Spleen (tissue), 11 donors: Measurements from ENCODE around the gene CFAP45. TPM values are rescaled to one million over a fixed set of nuclear protein-coding genes. Genes with fewer than 3 reads are reported as not detected.

Experiments
- DNase-seq: peaks from one replicate; pipeline ENCODE4 v3.0.0-alpha.2; 2020
- H3K27ac ChIP-seq, 8 donors: fragments of 200-600 bp; sonication (generic) in 7 of 8; 1 replicate in 4 of 8; 2 replicates in 4 of 8; pipeline versions ENCODE4 v1.5.0 to v1.8.0; 2016 to 2021; ENCODE audit warnings: inconsistent platforms in 4 of 8, mild to moderate bottlenecking in 4 of 8, moderate library complexity in 1 of 8
- H3K27me3 ChIP-seq, 7 donors: fragments of 200-600 bp; sonication (generic) in 6 of 7; replicated peaks in 1 of 7; 1 replicate in 4 of 7; 2 replicates in 3 of 7; pipeline versions ENCODE4 v1.5.0 to v1.8.0; 2016 to 2021; ENCODE audit warnings: inconsistent platforms in 3 of 7, mild to moderate bottlenecking in 1 of 7
- H3K36me3 ChIP-seq, 6 donors: fragments of 200-600 bp; sonication (generic) in 5 of 6; 1 replicate in 4 of 6; 2 replicates in 2 of 6; pipeline versions ENCODE4 v1.5.0 to v1.8.0; 2016 to 2021; ENCODE audit warnings: inconsistent platforms in 2 of 6
- H3K4me1 ChIP-seq, 6 donors: fragments of 200-600 bp; sonication (generic) in 5 of 6; 1 replicate in 3 of 6; 2 replicates in 3 of 6; pipeline versions ENCODE4 v1.5.0 to v1.8.0; 2016 to 2021; ENCODE audit warnings: inconsistent platforms in 3 of 6
- H3K4me3 ChIP-seq, 8 donors: fragments of 200-600 bp; sonication (generic) in 7 of 8; 1 replicate in 4 of 8; 2 replicates in 4 of 8; pipeline versions ENCODE4 v1.5.0 to v1.8.0; 2016 to 2021; ENCODE audit warnings: inconsistent platforms in 4 of 8, mild to moderate bottlenecking in 4 of 8, moderate library complexity in 2 of 8
- H3K9me3 ChIP-seq, 8 donors: fragments of 200-600 bp; sonication (generic) in 7 of 8; 1 replicate in 4 of 8; 2 replicates in 4 of 8; pipeline versions ENCODE4 v1.5.0 to v1.8.0; 2016 to 2021; ENCODE audit warnings: inconsistent platforms in 4 of 8
- CTCF ChIP-seq, 11 experiments: fragments of 200-600 bp in 7 of 11; fragments of 450-650 bp in 4 of 11; sonication (generic) in 4 of 11; IDR thresholded peaks in 8 of 11; conservative IDR thresholded peaks in 3 of 11; 1 replicate in 7 of 11; 2 replicates in 4 of 11; pipeline versions ENCODE4 v1.4.0 to v1.8.0; 2016 to 2021; ENCODE audit warnings: antibody characterized with exemption in 11 of 11, inconsistent platforms in 4 of 11, mild to moderate bottlenecking in 1 of 11
- POLR2A ChIP-seq, 3 donors: fragments of 450-650 bp; IDR thresholded peaks; one replicate each; pipeline ENCODE4 v1.5.1; 2017; ENCODE audit warnings: antibody characterized with exemption in 3 of 3, mild to moderate bottlenecking in 1 of 3
- POLR2AphosphoS5 ChIP-seq, 3 donors: sonication (generic); formaldehyde crosslinking; IDR thresholded peaks; one replicate each; pipeline ENCODE4 v1.5.1; 2017; ENCODE audit warnings: antibody characterized with exemption in 3 of 3
- WGBS, 5 donors: extraction: QIAGEN DNeasy Blood & Tissue Kit in 3 of 5; methylation state at CpG; one replicate each; pipeline versions ENCODE4 v1.1.5 to v1.1.7; 2013 to 2018; 5-methylcytosine and 5-hydroxymethylcytosine counted together
- intact Hi-C: fragments of 100-400 bp; cut with DNase I; formaldehyde crosslinking; loops from one replicate; pipeline ENCODE4 v1.15.0; 2023; ENCODE audit warnings: low total_unique reads
- polyA plus RNA-seq, 3 donors: library from polyadenylated mRNA; stranded (reverse); fragments of 200-250 nt; gene quantifications; one replicate each; pipeline ENCODE4 v1.2.1, GENCODE V29; 2013
- total RNA-seq, 7 donors: library from RNA; depleted of rRNA in 3 of 7; stranded (reverse); fragments of >200 nt in 3 of 7; fragmentation: NEBNext Ultra II Directional in 4 of 7; extraction: Animal tissue kit (Norgen Biotek cat#: 25700) in 4 of 7; gene quantifications; one replicate each; pipeline versions ENCODE4 v1.1.0 to v1.2.1, GENCODE V29; 2016 to 2021
- donor health status: healthy with polysubstance abuse.
- donor health status: DM: no; HTN: no; CAD: no; lungs with moderate emphysema.
- donor health status: DM: no; HTN: no; CAD: no.
- donor health status: Bipolar disorder and iron deficiency.
- donor health status: healthy.
- donor health status: DM: no; HTN: no; CAD: no.
- donor health status: DM: yes; HTN: yes; CAD: no.

The CFAP45 gene
- total and polyA plus RNA-seq, 10 donors: 0.58 to 3.0 (median 1.9) TPM

- no peak overlapping the region for H3K4me3 ChIP-seq
- H3K27ac ChIP-seq: no peak overlapping the region
- peaks cover 0 to 4% (median 0%) of the 10 kb centered on the region in 6 donors for H3K36me3 ChIP-seq
- WGBS, 5 donors: 88 to 97% (median 90%) methylated on average over 4 to 6 of the region's 6 CpGs
- DNase-seq: no peak
- H3K9me3 ChIP-seq: no peaks in the 10 kb centered on the region
- intact Hi-C loops: no loop called here
- peaks cover 6 to 32% (median 25%) of the 10 kb centered on the region in 6 donors for H3K4me1 ChIP-seq
- TF ChIP-seq CTCF (IDR thresholded peaks at IDR 0.05 in 8 of 11, conservative IDR thresholded peaks at IDR 0.05 in 3 of 11) (no peak), POLR2A (IDR thresholded peaks at IDR 0.05) (no peak), POLR2AphosphoS5 (IDR thresholded peaks at IDR 0.05) (no peak)
- peaks cover 0 to 19% (median 0%) of the 10 kb centered on the region in 7 donors for H3K27me3 ChIP-seq
These were observed 42.1 kb downstream of the CFAP45 start for GRCh38 chr1:159857889-159858288.

- peaks cover 0 to 19% (median 0%) of the 10 kb centered on the region in 7 donors for H3K27me3 ChIP-seq
- H3K4me1 ChIP-seq: peaks cover 6 to 38% (median 26%) of the 10 kb centered on the region in 6 donors
- no peak overlapping the region for H3K4me3 ChIP-seq
- WGBS, 5 donors: 94 to 100% (median 95%) methylated on average over 1 of the region's 1 CpG
- H3K27ac ChIP-seq: no peak overlapping the region
- TF ChIP-seq POLR2A (IDR thresholded peaks at IDR 0.05): no peak
- no peak for TF ChIP-seq CTCF (IDR thresholded peaks at IDR 0.05 in 8 of 11, conservative IDR thresholded peaks at IDR 0.05 in 3 of 11)
- TF ChIP-seq POLR2AphosphoS5 (IDR thresholded peaks at IDR 0.05): no peak
- H3K9me3 ChIP-seq: no peaks in the 10 kb centered on the region
- intact Hi-C loops: no loop called here
- no peak for DNase-seq
- H3K36me3 ChIP-seq: peaks cover 0 to 4% (median 0%) of the 10 kb centered on the region in 6 donors
These were observed 43.4 kb downstream of the CFAP45 start for GRCh38 chr1:159856576-159856975.

GRCh38 chr1:159855709-159856108 is 44.3 kb downstream of the CFAP45 start:
- no peaks in the 10 kb centered on the region for H3K9me3 ChIP-seq
- DNase-seq: no peak
- H3K27me3 ChIP-seq: peaks cover 0 to 19% (median 0%) of the 10 kb centered on the region in 7 donors
- 91 to 95% (median 92%) methylated on average over 26 to 34 of the region's 34 CpGs for WGBS, 5 donors
- H3K36me3 ChIP-seq: no peaks in the 10 kb centered on the region
- peaks cover 6 to 41% (median 28%) of the 10 kb centered on the region in 6 donors for H3K4me1 ChIP-seq
- H3K27ac ChIP-seq: peak overlapping the region in 3 of 8 donors; percentile 93 to 96 (median 94)
- no peak for TF ChIP-seq POLR2A (IDR thresholded peaks at IDR 0.05)
- TF ChIP-seq CTCF (IDR thresholded peaks at IDR 0.05 in 8 of 11, conservative IDR thresholded peaks at IDR 0.05 in 3 of 11): no peak
- TF ChIP-seq POLR2AphosphoS5 (IDR thresholded peaks at IDR 0.05): no peak
- intact Hi-C loops: no loop called here
- H3K4me3 ChIP-seq: peak overlapping the region in 1 of 8 donors; percentile 88

- 0 to 1% (median 0%) methylated on average over 7 to 59 of the region's 59 CpGs for WGBS, 5 donors
- peak in 6 of 11 experiments; percentile 21 to 38 (median 28) for TF ChIP-seq CTCF (IDR thresholded peaks at IDR 0.05 in 8 of 11, conservative IDR thresholded peaks at IDR 0.05 in 3 of 11)
- TF ChIP-seq POLR2AphosphoS5 (IDR thresholded peaks at IDR 0.05): peak; percentile 82 to 93 (median 89)
- TF ChIP-seq POLR2A (IDR thresholded peaks at IDR 0.05): peak in 1 of 3 donors; percentile 67
- intact Hi-C loops: no loop called here
- Histone ChIP-seq H3K36me3 (no peaks in the 10 kb centered on the region), H3K4me3 (peak overlapping the region; percentile 48 to 88 (median 62)), H3K27ac (peak overlapping the region; percentile 79 to 96 (median 92)), H3K27me3 (peaks cover 0 to 19% (median 0%) of the 10 kb centered on the region in 7 donors), H3K4me1 (peaks cover 6 to 46% (median 32%) of the 10 kb centered on the region in 6 donors), H3K9me3 (no peaks in the 10 kb centered on the region)
- peak; percentile 95 for DNase-seq
These were observed 45.2 kb downstream of the CFAP45 start for GRCh38 chr1:159854693-159855192.
